Transverse colon (tissue), 4 donors: ENCODE measurements around the gene WNK2.

Source experiments
- POLR2A ChIP-seq: fragments of 450-650 bp; IDR thresholded peaks from one replicate; pipeline ENCODE4 v1.6.1; 2016; ENCODE audit warnings: antibody characterized with exemption, mild to moderate bottlenecking, moderate library complexity
- POLR2AphosphoS5 ChIP-seq, 3 donors: sonication (generic); formaldehyde crosslinking; IDR thresholded peaks; one replicate each; pipeline ENCODE4 v1.6.1; 2016; ENCODE audit warnings: antibody characterized with exemption in 3 of 3
- TF ChIP-seq, protein P1 (sequence below), 5 experiments: fragments of 200-600 bp in 3 of 5; fragments of 450-650 bp in 2 of 5; sonication (generic) in 3 of 5; IDR thresholded peaks; 1 replicate in 2 of 5; 2 replicates in 3 of 5; pipeline ENCODE4 v1.5.1; 2016 to 2017; ENCODE audit warnings: antibody characterized with exemption in 5 of 5, inconsistent platforms in 3 of 5, mild to moderate bottlenecking in 2 of 5, moderate library complexity in 1 of 5

DNA sequence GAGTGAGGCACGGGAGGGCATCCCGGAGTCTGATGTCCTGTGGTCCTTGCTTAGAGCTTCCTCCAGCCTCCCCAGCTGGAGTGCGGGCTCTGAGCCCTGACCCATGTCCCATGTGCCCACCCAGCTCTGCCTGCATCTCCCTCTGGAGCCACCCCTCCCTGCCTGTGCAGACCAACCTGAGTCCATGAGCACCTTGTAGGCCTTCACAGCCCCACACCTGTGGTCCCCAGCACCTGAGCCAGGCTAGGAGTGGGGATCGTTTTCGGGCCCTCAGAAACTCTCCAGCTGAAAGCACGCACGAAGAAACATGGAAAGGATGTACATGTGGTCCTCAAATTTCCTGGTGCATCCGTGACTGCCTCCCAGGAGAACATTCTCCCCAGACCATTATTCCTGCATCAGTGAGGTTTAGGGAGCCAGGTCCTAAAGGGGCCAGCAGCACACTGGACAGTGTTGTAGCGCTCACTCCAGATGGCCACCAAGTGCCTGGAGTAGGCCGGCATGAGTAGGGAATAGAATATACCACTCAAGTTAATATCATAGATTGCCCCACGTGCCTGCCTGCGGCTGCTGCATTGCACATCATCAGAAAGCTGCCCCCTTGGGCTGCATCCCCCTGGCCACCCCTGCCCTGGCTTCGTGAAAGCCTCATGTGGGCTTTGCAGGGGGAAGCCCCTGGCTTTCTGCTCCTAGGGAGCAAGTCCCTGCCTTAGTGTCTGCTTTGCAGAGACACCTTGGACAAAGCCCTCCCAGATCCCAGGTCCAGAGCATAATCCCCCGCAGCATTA, 80.6 kb downstream of the WNK2 start:
- TF ChIP-seq, protein P1, sequence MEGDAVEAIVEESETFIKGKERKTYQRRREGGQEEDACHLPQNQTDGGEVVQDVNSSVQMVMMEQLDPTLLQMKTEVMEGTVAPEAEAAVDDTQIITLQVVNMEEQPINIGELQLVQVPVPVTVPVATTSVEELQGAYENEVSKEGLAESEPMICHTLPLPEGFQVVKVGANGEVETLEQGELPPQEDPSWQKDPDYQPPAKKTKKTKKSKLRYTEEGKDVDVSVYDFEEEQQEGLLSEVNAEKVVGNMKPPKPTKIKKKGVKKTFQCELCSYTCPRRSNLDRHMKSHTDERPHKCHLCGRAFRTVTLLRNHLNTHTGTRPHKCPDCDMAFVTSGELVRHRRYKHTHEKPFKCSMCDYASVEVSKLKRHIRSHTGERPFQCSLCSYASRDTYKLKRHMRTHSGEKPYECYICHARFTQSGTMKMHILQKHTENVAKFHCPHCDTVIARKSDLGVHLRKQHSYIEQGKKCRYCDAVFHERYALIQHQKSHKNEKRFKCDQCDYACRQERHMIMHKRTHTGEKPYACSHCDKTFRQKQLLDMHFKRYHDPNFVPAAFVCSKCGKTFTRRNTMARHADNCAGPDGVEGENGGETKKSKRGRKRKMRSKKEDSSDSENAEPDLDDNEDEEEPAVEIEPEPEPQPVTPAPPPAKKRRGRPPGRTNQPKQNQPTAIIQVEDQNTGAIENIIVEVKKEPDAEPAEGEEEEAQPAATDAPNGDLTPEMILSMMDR (IDR thresholded peaks at IDR 0.05) = no peak
- no peak for TF ChIP-seq POLR2AphosphoS5 (IDR thresholded peaks at IDR 0.05)
- no peak for TF ChIP-seq POLR2A
